Activated CD8-positive, alpha-beta memory T cell treated with anti-CD3 and anti-CD28 coated beads, Interleukin-2, amount 10 ng/mL, durations not matched to agents 7 days and 5 days (primary cell): ENCODE data around the gene FER. TPM values are rescaled to one million over a fixed set of nuclear protein-coding genes. Genes with fewer than 3 reads are reported as not detected.

Source experiments
- ATAC-seq: fragments of 150-1000 bp; cut with Tn5 transposase; one replicate; pipeline ENCODE4 v1.10.0; 2021; ENCODE audit warnings: moderate library complexity
- CTCF ChIA-PET: fragments of 350-600 bp; sonication (Branson Sonifier 250); formaldehyde crosslinking; loops from one replicate; lab custom pipeline; 2021; ENCODE audit warnings: antibody characterized with exemption; lab: Charles Lee
- DNase-seq: peaks from one replicate; pipeline ENCODE4 v3.0.0-alpha.2; 2020
- H3K27ac Mint-ChIP-seq: one replicate; pipeline ENCODE4 v1.8.0; 2021; ENCODE audit warnings: mild to moderate bottlenecking, mixed read lengths
- H3K27me3 Mint-ChIP-seq: one replicate; pipeline ENCODE4 v1.8.0; 2021; ENCODE audit warnings: mixed read lengths
- H3K36me3 Mint-ChIP-seq: one replicate; pipeline ENCODE4 v1.8.0; 2021; ENCODE audit warnings: mild to moderate bottlenecking, mixed read lengths
- H3K4me1 Mint-ChIP-seq: one replicate; pipeline ENCODE4 v1.8.0; 2021; ENCODE audit warnings: mixed read lengths
- H3K4me3 Mint-ChIP-seq: one replicate; pipeline ENCODE4 v1.8.0; 2021; ENCODE audit warnings: mild to moderate bottlenecking, moderate library complexity, mixed read lengths
- H3K9me3 Mint-ChIP-seq: one replicate; pipeline ENCODE4 v1.8.0; 2022; ENCODE audit warnings: low read depth, mixed read lengths
- total RNA-seq, 2 experiments: library from RNA; stranded (reverse); gene quantifications; one replicate each; pipeline ENCODE4 v1.2.3, GENCODE V29; 2021

FER gene
- total RNA-seq, 2 experiments from 2014 or later, result 9.0 to 11.7 TPM

DNA sequence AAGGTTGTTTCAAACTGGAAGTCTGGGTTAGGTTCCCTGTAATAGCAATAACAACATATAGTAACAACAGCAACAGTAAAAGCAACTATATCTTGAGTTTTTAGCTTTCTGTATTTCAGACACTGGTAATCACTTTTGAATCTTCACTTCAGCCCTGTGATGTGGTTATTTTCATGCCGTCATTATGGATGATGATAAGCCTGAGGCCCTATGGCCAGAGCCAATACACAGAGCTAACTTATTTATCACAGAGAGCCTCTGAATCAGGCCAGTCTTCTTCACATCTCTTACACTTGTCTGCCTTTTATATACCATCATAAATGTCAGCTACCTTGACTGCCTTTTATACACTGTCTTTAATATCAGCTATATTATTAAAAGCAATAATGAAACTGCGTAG, 329.0 kb downstream of the FER start:
- ATAC-seq, result no peak

DNA sequence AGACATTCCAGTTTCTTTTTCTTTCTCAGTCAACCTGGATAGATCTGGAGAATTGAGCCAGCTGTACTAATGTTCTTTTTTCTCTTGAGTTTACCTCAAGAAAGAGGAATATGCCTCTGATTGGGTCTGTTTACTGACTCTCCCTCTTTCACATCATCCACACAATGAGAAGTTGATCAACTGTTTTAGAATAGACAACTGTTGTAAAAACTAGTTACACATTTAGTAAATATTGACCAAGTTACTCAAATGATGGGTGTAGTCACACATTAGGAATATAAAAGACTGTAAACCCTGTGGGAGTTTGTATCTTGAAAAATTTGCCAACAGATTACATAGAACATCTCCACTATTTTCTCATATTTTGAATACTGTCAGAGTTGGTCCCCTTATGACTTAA, 330.8 kb downstream of the FER start:
- no peak for ATAC-seq

More for the DNA sequence above, 329.0 kb downstream of the FER start:
- CTCF ChIA-PET, result no interaction called here
- H3K27ac Mint-ChIP-seq, result no peak overlapping the region
- DNase-seq, result no peak
- no peaks in the 10 kb centered on the region for H3K9me3 Mint-ChIP-seq
- no peaks in the 10 kb centered on the region for H3K4me1 Mint-ChIP-seq
- no peaks in the 10 kb centered on the region for H3K27me3 Mint-ChIP-seq
- no peaks in the 10 kb centered on the region for H3K36me3 Mint-ChIP-seq
- no peak overlapping the region for H3K4me3 Mint-ChIP-seq

DNA sequence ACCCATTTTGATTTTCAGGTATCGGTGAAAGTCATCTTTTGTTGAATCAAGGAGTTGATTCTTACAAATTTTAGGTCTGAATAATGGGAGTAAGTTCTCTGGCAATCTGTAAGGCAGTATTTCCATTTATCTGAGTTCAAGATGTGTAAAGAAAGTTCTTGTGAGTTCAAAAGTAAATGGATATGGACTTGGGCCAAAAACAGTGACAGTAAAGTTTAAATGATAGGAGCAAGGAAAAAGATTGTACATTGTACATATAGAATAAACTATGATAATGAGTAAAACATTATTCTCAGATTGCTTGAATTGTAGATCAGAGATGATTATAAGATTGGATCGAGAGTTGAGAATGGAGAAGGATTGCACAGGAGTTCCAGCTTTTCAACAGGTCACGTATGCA, 332.8 kb downstream of the FER start:
- no peaks in the 10 kb centered on the region for H3K4me1 Mint-ChIP-seq
- no peaks in the 10 kb centered on the region for H3K36me3 Mint-ChIP-seq
- H3K27me3 Mint-ChIP-seq, result no peaks in the 10 kb centered on the region
- no peaks in the 10 kb centered on the region for H3K9me3 Mint-ChIP-seq
- CTCF ChIA-PET, result no interaction called here
- no peak for DNase-seq
- H3K27ac Mint-ChIP-seq, result no peak overlapping the region
- H3K4me3 Mint-ChIP-seq, result no peak overlapping the region
- no peak for ATAC-seq

More for the DNA sequence above, 330.8 kb downstream of the FER start:
- Mint-ChIP-seq H3K36me3 (no peaks in the 10 kb centered on the region), H3K27ac (no peak overlapping the region), H3K4me3 (no peak overlapping the region), H3K9me3 (no peaks in the 10 kb centered on the region), H3K27me3 (no peaks in the 10 kb centered on the region), H3K4me1 (no peaks in the 10 kb centered on the region)
- CTCF ChIA-PET, result no interaction called here
- no peak for DNase-seq

DNA sequence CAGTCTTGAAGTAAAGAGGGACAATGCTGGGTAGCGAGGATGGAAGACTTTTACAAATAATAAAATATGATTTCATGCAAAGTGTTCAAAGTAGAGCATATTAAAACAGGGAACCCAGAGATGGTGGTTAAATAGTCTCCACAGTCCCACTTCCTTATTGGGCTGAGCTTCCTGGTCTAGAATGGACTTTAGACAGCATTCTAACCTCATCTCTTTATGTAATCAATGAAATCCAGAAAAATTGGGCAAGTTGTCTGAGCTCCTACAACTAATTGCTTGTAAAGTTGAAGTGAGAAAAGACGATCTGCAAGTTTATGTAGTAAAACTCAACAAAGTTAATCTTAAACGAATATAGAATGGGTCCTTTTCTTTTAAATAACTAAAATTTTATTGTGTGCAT, 333.2 kb downstream of the FER start:
- Mint-ChIP-seq H3K9me3 (no peaks in the 10 kb centered on the region), H3K27me3 (no peaks in the 10 kb centered on the region), H3K4me1 (no peaks in the 10 kb centered on the region), H3K36me3 (no peaks in the 10 kb centered on the region), H3K27ac (no peak overlapping the region), H3K4me3 (no peak overlapping the region)
- CTCF ChIA-PET, result no interaction called here
- ATAC-seq (no peak), DNase-seq (no peak)

DNA sequence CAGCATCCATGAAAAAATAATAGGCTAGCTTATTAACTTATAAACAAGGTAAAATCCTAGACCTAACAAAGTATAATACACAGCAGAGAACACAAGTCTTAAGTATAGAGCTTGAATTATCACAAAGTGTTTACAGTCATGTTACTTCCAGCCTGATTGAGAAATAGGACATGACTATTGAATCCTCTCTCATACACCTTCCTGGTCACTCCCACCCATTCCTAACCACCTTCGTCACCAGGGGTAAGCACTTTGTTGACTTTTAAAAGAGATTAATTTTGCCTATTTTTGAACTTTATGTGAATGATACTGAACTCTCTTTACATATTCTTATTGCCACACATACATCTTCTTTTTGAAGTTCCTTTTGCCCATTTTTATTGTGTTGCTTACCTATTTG, 336.2 kb downstream of the FER start:
- Mint-ChIP-seq H3K4me1 (no peaks in the 10 kb centered on the region), H3K36me3 (no peaks in the 10 kb centered on the region), H3K4me3 (no peak overlapping the region), H3K9me3 (no peaks in the 10 kb centered on the region), H3K27me3 (no peaks in the 10 kb centered on the region), H3K27ac (no peak overlapping the region)
- DNase-seq (no peak), ATAC-seq (no peak)
- CTCF ChIA-PET, result no interaction called here

DNA sequence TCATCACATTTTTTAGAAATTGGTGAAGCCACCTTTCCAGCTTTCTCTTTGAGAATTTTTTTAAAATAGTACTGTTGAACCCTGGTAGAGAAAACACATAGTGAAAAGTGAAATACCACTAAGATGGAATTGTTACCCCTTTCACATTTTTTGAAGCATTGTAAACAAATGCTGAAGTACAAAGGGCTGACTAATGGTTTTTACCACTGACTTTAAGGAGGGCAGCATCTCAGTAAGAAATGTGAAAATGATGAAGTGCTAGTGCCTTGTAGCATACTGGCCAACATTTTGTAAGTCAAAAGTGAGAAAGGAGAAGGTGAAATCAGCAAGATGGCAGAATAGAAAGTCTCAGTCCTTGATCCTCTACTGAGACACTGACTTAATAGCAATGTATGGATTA, 341.5 kb downstream of the FER start:
- Mint-ChIP-seq H3K9me3 (peaks cover 2% of the 10 kb centered on the region), H3K36me3 (no peaks in the 10 kb centered on the region), H3K4me1 (no peaks in the 10 kb centered on the region), H3K4me3 (no peak overlapping the region), H3K27ac (no peak overlapping the region), H3K27me3 (no peaks in the 10 kb centered on the region)
- DNase-seq, result no peak
- ATAC-seq, result no peak
- CTCF ChIA-PET, result no interaction called here

DNA sequence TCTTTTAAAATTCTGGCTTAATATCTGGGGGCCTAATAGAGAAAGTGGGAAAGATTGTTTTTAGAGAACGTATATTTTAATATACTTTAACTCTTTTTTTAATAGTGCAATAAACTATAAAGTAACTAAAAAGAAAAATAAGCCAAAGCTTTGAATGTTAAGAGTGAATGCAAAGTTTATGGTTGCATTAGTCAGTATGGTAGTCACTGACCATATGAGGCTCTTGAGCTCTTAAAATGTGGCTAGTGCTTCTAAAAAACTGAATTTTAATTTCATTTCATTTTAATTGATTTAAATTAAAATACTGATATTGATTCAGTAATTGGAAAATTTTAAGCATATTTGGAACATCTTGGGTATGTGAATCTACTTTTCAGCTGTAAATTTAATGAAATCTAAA, 351.4 kb downstream of the FER start:
- DNase-seq (no peak), ATAC-seq (no peak)
- Mint-ChIP-seq H3K4me3 (no peak overlapping the region), H3K9me3 (no peaks in the 10 kb centered on the region), H3K27me3 (no peaks in the 10 kb centered on the region), H3K4me1 (no peaks in the 10 kb centered on the region), H3K36me3 (no peaks in the 10 kb centered on the region), H3K27ac (no peak overlapping the region)
- CTCF ChIA-PET, result interaction anchor here (1.7 kb wide), 1 partner anchor 11 kb away, joined by 3 read pairs; no protein-coding TSS in a partner anchor

DNA sequence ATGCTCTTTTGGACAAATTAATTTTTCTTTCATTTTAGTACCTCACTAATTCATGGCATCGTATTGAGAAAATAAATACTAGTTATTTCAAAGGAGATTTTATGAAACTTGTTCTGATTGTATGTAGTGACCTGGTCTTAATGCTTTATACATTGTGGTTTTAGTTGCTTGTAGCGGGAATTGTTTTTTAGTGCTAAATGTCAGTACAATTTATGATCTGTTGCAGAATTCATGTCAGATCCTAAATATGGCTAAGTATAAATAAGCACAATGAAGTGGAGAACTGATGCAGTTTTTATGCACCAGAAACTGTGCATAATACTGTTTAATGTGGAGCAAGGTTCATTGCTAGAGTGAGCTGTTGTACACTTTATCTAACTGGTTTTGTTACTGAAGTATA, 353.3 kb downstream of the FER start:
- Mint-ChIP-seq H3K9me3 (no peaks in the 10 kb centered on the region), H3K4me3 (no peak overlapping the region), H3K27ac (no peak overlapping the region), H3K27me3 (no peaks in the 10 kb centered on the region), H3K4me1 (no peaks in the 10 kb centered on the region), H3K36me3 (no peaks in the 10 kb centered on the region)
- no peak for ATAC-seq
- no peak for DNase-seq
- CTCF ChIA-PET, result no interaction called here

DNA sequence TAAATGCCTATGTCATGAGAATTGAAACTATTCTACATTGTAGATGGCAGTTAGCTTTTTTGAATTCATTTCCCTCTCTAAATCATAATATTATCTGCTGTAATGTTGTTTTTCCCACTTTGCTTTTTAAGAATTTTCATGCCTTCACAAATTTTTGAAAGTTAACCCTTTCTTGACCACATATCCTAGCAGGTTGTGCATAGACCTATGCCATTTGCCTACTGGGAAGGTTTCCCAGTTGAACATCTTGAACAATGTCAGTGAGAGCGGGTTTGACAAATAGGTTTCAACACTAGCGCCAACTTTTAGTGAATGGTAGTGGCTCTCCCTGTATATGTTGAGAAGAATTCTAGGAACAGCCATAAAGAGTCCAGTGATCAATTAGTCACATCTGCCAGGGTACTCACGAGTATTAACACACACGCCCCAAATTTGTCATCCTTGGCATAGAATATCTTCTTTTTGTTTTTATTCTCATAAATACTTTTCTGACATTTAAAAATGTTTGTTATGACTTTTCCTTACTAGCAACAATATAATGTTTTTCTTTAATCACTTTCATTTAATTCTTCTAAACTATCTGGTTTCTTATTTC, 354.5 kb downstream of the FER start:
- no peak overlapping the region for H3K27ac Mint-ChIP-seq
- no peak for DNase-seq
- no peak overlapping the region for H3K4me3 Mint-ChIP-seq
- no peaks in the 10 kb centered on the region for H3K27me3 Mint-ChIP-seq
- H3K9me3 Mint-ChIP-seq, result no peaks in the 10 kb centered on the region
- H3K36me3 Mint-ChIP-seq, result no peaks in the 10 kb centered on the region
- CTCF ChIA-PET, result no interaction called here
- no peaks in the 10 kb centered on the region for H3K4me1 Mint-ChIP-seq
- no peak for ATAC-seq

DNA sequence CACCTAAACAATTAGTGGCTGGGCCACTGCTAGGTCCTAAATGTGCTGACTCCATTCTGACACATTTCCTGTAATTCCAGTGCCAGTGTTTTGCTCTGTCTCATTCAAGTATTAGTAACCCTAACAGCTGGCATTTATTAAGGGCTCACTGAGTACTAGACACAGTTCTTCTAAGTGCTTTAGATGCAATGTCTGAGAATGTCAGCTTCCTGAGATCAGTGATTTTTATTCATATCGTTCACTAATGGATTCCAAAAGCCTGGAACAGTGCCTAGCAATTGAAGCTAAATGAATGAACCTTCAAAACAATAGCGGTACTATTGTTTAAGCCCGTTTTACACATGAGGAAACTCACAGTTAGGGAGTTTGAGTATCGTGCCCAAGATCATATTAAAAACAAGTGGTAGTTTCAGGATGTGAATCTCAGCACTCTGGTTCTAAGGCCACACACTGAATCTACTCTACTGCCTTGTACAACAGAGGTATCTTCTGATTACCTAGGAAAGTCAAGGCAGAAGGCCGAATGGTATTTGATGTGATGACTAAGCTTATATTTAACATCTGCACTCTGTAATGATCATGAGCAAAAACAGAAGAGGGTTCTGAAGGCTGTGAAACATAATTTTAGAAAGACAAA, 358.1 kb downstream of the FER start:
- Mint-ChIP-seq H3K4me3 (no peak overlapping the region), H3K36me3 (no peaks in the 10 kb centered on the region), H3K27me3 (no peaks in the 10 kb centered on the region), H3K27ac (no peak overlapping the region), H3K4me1 (no peaks in the 10 kb centered on the region), H3K9me3 (no peaks in the 10 kb centered on the region)
- CTCF ChIA-PET, result no interaction called here
- ATAC-seq (no peak), DNase-seq (no peak)

DNA sequence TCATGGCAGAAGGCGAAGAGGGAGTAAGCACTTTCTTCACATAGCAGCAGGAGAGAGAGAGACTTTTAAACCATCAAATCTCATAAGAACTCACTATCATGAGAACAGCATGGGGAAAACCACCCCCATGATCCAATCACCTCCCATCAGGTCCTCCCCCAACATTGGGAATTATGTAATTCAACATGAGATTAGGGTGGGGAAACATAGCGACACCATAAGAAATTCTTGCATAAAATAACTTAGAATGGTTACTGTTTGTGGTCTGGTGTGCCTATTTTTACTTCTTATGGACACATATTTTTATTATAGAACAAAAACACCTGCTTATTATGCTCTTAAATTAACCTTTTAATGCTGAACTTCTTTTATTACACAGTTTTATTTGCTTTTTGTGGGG, 364.0 kb downstream of the FER start:
- DNase-seq (no peak), ATAC-seq (no peak)
- CTCF ChIA-PET, result no interaction called here
- Mint-ChIP-seq H3K9me3 (no peaks in the 10 kb centered on the region), H3K4me3 (no peak overlapping the region), H3K27me3 (no peaks in the 10 kb centered on the region), H3K4me1 (no peaks in the 10 kb centered on the region), H3K27ac (no peak overlapping the region), H3K36me3 (no peaks in the 10 kb centered on the region)

DNA sequence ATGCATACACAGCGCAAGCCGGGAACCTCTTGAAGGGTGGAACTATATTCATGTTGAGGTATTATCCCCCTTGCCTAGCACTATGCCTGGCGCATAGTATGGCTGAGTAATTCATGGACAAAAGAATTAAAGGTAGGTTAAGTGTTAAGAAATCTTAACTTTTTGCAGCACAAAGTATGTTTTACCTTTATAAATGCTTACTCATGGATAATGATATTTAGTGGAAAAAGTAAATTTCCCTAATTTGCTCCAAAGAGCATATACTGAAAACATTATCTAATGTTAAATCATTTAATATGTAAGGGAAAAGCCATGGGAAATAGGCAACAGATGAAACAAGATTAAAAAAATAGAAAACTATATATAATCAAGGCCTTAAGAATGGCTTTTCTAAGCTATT, 365.9 kb downstream of the FER start:
- Mint-ChIP-seq H3K4me3 (no peak overlapping the region), H3K4me1 (no peaks in the 10 kb centered on the region), H3K9me3 (no peaks in the 10 kb centered on the region), H3K27me3 (no peaks in the 10 kb centered on the region), H3K27ac (no peak overlapping the region), H3K36me3 (no peaks in the 10 kb centered on the region)
- ATAC-seq (no peak), DNase-seq (no peak)
- CTCF ChIA-PET, result no interaction called here

DNA sequence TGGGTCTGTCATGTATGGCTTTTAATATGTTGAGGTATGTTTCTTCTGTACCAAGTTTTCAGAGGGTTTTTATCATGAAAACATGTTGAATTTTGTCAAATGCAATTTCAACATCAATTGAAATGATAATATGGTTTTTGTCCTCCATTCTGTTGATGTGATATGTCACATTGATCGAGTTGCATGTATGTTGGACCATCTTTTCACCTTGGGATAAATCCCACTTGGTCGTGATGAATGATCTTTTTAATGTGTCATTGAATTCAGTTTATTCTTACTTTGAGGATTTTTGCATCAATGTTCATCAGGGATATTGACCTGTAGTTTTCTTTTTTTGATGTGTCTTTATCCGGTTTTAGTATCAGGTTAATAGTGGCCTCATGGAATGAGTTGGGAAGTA, 373.5 kb downstream of the FER start:
- ATAC-seq (no peak), DNase-seq (no peak)
- H3K27ac Mint-ChIP-seq, result no peak overlapping the region
- H3K4me1 Mint-ChIP-seq, result no peaks in the 10 kb centered on the region
- no peaks in the 10 kb centered on the region for H3K27me3 Mint-ChIP-seq
- no peaks in the 10 kb centered on the region for H3K9me3 Mint-ChIP-seq
- no peaks in the 10 kb centered on the region for H3K36me3 Mint-ChIP-seq
- no peak overlapping the region for H3K4me3 Mint-ChIP-seq
- CTCF ChIA-PET, result no interaction called here

DNA sequence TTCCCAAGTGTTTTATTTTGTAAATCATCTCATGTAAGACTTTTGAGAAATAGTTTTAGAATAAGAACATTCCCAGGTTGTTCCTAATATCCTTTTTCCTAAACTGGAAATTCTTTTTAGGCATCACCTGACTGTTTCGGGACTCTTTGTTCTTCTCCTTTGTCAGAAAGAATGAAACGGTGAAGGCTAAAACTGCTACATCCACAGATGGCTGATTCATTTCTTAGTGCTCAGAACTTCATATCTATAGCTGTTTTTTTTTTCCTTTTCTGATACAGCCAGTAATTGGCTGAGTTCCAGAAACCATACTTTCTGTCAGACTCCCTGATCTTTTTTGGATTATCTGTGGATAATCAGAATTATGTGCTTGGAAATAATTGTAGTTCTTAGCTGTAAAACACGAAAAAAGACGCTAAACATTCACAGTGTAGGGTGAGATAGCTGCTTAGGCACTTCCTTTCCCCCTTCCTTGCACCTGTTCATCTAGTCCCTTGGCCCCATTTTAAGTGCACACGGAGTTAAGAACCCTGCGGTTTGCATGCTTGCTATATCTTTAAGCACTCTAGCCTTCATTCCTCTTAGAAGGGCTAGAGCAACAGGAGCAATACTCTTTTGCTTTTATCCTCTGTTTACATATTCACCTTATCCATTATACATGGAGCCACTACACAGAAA, 378.2 kb downstream of the FER start:
- Mint-ChIP-seq H3K27me3 (no peaks in the 10 kb centered on the region), H3K9me3 (no peaks in the 10 kb centered on the region), H3K4me3 (no peak overlapping the region), H3K27ac (no peak overlapping the region), H3K4me1 (no peaks in the 10 kb centered on the region), H3K36me3 (no peaks in the 10 kb centered on the region)
- DNase-seq (no peak), ATAC-seq (no peak)
- CTCF ChIA-PET, result no interaction called here
